NB4 (cell line): Measurements from ENCODE around the gene GNG2.

Experiments
- TF ChIP-seq, protein P1 (sequence below): IDR thresholded peaks from one replicate; pipeline ENCODE4 v1.5.1; 2012; ENCODE audit warnings: low read depth, low read length
- TF ChIP-seq, protein P2 (sequence below): IDR thresholded peaks from 2 replicates; pipeline ENCODE4 v1.6.1; 2011; ENCODE audit warnings: low read depth, low read length

DNA sequence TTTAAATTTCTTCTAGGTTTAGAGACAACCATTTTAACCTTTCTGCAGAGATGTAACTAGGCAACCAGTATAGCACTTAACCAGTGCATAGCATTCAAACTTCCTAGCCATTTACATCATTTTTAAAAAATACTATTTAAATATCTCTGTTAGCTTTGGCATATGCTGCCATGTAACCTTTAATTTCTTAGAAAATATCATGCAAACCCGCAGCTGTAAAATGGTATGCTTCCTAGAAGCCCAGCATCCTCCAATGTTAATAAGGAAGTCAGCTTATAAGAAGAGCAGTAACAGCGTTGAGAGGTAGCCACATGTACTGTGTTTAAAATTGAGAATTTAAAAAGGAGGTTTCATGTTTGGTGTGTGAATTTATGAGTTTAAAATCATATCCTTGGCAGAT, 22.8 kb downstream of the GNG2 start:
- TF ChIP-seq, protein P1, sequence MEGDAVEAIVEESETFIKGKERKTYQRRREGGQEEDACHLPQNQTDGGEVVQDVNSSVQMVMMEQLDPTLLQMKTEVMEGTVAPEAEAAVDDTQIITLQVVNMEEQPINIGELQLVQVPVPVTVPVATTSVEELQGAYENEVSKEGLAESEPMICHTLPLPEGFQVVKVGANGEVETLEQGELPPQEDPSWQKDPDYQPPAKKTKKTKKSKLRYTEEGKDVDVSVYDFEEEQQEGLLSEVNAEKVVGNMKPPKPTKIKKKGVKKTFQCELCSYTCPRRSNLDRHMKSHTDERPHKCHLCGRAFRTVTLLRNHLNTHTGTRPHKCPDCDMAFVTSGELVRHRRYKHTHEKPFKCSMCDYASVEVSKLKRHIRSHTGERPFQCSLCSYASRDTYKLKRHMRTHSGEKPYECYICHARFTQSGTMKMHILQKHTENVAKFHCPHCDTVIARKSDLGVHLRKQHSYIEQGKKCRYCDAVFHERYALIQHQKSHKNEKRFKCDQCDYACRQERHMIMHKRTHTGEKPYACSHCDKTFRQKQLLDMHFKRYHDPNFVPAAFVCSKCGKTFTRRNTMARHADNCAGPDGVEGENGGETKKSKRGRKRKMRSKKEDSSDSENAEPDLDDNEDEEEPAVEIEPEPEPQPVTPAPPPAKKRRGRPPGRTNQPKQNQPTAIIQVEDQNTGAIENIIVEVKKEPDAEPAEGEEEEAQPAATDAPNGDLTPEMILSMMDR: no peak
- TF ChIP-seq, protein P2, sequence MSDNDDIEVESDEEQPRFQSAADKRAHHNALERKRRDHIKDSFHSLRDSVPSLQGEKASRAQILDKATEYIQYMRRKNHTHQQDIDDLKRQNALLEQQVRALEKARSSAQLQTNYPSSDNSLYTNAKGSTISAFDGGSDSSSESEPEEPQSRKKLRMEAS: no peak
